ENCODE data around the gene SLC38A3. TPM values are rescaled to one million over a fixed set of nuclear protein-coding genes. Genes with fewer than 3 reads are reported as not detected.

Gene SLC38A3
- total and polyA plus RNA-seq, 2 donors (not counting 1 experiment from before 2014, with no cell fraction given): not detected

DNA sequence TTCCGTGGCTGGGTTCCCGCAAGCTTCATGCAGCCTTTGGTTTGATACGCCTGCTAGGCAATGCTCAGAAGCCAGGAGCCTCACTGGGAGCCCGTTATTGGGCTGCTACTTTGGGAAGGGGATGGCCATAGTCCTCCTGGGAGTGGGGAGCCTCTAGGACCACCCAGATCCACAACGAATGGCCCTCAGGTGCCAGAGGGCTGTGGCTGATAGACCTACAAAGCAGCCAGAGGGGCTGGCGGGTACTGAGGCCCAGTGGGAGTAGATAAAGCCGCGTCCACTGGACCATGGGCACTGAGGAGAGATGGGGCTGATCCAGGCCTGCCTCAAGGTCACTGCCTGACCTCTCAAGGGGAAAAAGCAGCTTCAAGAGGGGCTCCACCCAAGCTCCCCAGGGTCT, 12.9 kb upstream of the SLC38A3 start:
- H3K9me3 Mint-ChIP-seq (ENCODE audit: insufficient read depth): no peaks in the 10 kb centered on the region
- peaks cover 17 to 23% of the 10 kb centered on the region in 2 donors for H3K4me1 ChIP-seq (ENCODE audit: control insufficient read depth in 2 of 2, insufficient read depth in 2 of 2, low read length in 2 of 2)
- no peak overlapping the region for H3K4me2 ChIP-seq (replicated peaks; ENCODE audit: low read depth, low read length, poor library complexity, severe bottlenecking)
- no peak overlapping the region for H3K9ac ChIP-seq (ENCODE audit: low read length)
- H3K79me2 ChIP-seq (ENCODE audit: control insufficient read depth, insufficient read depth, low read length): no peaks in the 10 kb centered on the region
- intact Hi-C loops (cut with micrococcal nuclease): loop anchor here (1.0 to 2.0 kb wide), 3 partner anchors 34 to 71 kb away; partner anchors contain the start of gene SEMA3F
- no peak overlapping the region for H3K4me3 ChIP-seq (ENCODE audit: control extremely low read depth in 1 of 5, extremely low read depth in 1 of 5, insufficient read depth in 1 of 5, low read depth in 2 of 5, low read length in 4 of 5)
- DNase-seq (no peak), ATAC-seq (ENCODE audit: low read depth) (no peak)
- H3K27me3 Mint-ChIP-seq: peaks cover 18% of the 10 kb centered on the region
- H3K4me1 Mint-ChIP-seq: peaks cover 11% of the 10 kb centered on the region
- H3K27ac Mint-ChIP-seq: no peak overlapping the region
- H3K36me3 ChIP-seq (replicated peaks in 1 of 2; ENCODE audit: control extremely low read depth in 1 of 2, control insufficient read depth in 1 of 2, extremely low read depth in 1 of 2, insufficient read depth in 2 of 2, low read length in 1 of 2): no peaks in the 10 kb centered on the region
- CTCF ChIA-PET: interaction anchor here (0.6 to 7.1 kb wide), 16 partner anchors 10 to 652 kb away, joined by 3 to 214 read pairs (median 4); partner anchors contain the start of gene SEMA3B
- POLR2A ChIA-PET: no interaction called here
- no peak overlapping the region for H2AFZ ChIP-seq (ENCODE audit: insufficient read depth, low read depth, low read length, poor library complexity, severe bottlenecking)
- no peaks in the 10 kb centered on the region for H4K20me1 ChIP-seq (ENCODE audit: control insufficient read depth, insufficient read depth, low read length, poor library complexity, severe bottlenecking)
- no peak for TF ChIP-seq EZH2 (IDR thresholded peaks at IDR 0.05; ENCODE audit: borderline replicate concordance, insufficient read depth, low read depth, low read length, poor library complexity, severe bottlenecking)
- H3K27ac ChIP-seq (ENCODE audit: low read length in 2 of 2): no peak overlapping the region
- H3K27me3 ChIP-seq (replicated peaks in 1 of 4; ENCODE audit: control extremely low read depth in 1 of 4, control insufficient read depth in 3 of 4, insufficient read depth in 4 of 4, low read length in 3 of 4): peaks cover 0 to 46% (median 11%) of the 10 kb centered on the region in 4 experiments
- H3K9me3 ChIP-seq (ENCODE audit: control extremely low read depth in 1 of 3, control insufficient read depth in 2 of 3, insufficient read depth in 1 of 3, low read length in 2 of 3): peaks cover 0 to 13% (median 0%) of the 10 kb centered on the region in 3 donors
- WGBS (ENCODE audit: insufficient coverage): 90% methylated on average over 8 of the region's 8 CpGs
- H3K4me3 Mint-ChIP-seq: no peak overlapping the region

DNA sequence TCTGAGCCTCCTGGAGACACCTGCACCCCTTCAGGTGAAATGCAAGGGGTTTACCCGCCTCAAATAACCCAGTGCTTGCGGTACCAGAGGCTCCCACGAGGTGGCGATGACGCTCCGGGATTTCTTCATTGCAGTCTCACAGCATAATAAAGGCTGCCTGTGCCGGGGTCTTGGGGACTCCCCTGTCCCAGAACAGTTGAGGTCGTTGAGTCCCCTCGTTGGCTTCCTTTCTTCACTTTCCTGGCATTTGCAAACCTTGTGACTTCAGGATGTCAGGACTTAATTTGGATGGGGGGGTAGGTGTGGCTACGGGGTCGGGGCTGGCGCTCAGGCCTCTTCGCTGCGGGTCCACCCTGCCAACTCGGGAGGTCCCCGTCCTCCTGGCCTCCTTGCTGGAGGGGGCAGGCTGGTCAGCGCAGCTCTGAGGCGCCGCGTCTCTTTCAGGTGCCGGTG, 12.4 kb upstream of the SLC38A3 start:
- no peak overlapping the region for H3K4me3 ChIP-seq (ENCODE audit: control extremely low read depth in 1 of 5, extremely low read depth in 1 of 5, insufficient read depth in 1 of 5, low read depth in 2 of 5, low read length in 4 of 5)
- H3K36me3 ChIP-seq (replicated peaks in 1 of 2; ENCODE audit: control extremely low read depth in 1 of 2, control insufficient read depth in 1 of 2, extremely low read depth in 1 of 2, insufficient read depth in 2 of 2, low read length in 1 of 2): no peaks in the 10 kb centered on the region
- CTCF ChIA-PET: interaction anchor here (0.7 to 7.1 kb wide), 14 partner anchors 9 to 653 kb away, joined by 3 to 214 read pairs (median 6); partner anchors contain the start of genes GNAI2 and SEMA3B
- H3K9me3 Mint-ChIP-seq (ENCODE audit: insufficient read depth): no peaks in the 10 kb centered on the region
- no peaks in the 10 kb centered on the region for H3K79me2 ChIP-seq (ENCODE audit: control insufficient read depth, insufficient read depth, low read length)
- no peak overlapping the region for H3K27ac Mint-ChIP-seq
- peaks cover 0 to 46% (median 11%) of the 10 kb centered on the region in 4 experiments for H3K27me3 ChIP-seq (replicated peaks in 1 of 4; ENCODE audit: control extremely low read depth in 1 of 4, control insufficient read depth in 3 of 4, insufficient read depth in 4 of 4, low read length in 3 of 4)
- H3K9me3 ChIP-seq (ENCODE audit: control extremely low read depth in 1 of 3, control insufficient read depth in 2 of 3, insufficient read depth in 1 of 3, low read length in 2 of 3): peaks cover 0 to 13% (median 0%) of the 10 kb centered on the region in 3 donors
- peaks cover 18% of the 10 kb centered on the region for H3K27me3 Mint-ChIP-seq
- DNase-seq (peak; percentile 88), ATAC-seq (ENCODE audit: low read depth) (peak; percentile 69)
- no peak overlapping the region for H3K9ac ChIP-seq (ENCODE audit: low read length)
- H2AFZ ChIP-seq (ENCODE audit: insufficient read depth, low read depth, low read length, poor library complexity, severe bottlenecking): no peak overlapping the region
- H3K4me3 Mint-ChIP-seq: peak overlapping the region; percentile 52
- intact Hi-C loops (cut with micrococcal nuclease): loop anchor here (1.0 to 2.0 kb wide), 3 partner anchors 34 to 72 kb away; partner anchors contain the start of gene SEMA3F
- H4K20me1 ChIP-seq (ENCODE audit: control insufficient read depth, insufficient read depth, low read length, poor library complexity, severe bottlenecking): no peaks in the 10 kb centered on the region
- H3K27ac ChIP-seq (ENCODE audit: low read length in 2 of 2): no peak overlapping the region
- POLR2A ChIA-PET: no interaction called here
- H3K4me1 ChIP-seq (ENCODE audit: control insufficient read depth in 2 of 2, insufficient read depth in 2 of 2, low read length in 2 of 2): peaks cover 17 to 23% of the 10 kb centered on the region in 2 donors
- H3K4me1 Mint-ChIP-seq: peaks cover 11% of the 10 kb centered on the region
- TF ChIP-seq, protein P1, sequence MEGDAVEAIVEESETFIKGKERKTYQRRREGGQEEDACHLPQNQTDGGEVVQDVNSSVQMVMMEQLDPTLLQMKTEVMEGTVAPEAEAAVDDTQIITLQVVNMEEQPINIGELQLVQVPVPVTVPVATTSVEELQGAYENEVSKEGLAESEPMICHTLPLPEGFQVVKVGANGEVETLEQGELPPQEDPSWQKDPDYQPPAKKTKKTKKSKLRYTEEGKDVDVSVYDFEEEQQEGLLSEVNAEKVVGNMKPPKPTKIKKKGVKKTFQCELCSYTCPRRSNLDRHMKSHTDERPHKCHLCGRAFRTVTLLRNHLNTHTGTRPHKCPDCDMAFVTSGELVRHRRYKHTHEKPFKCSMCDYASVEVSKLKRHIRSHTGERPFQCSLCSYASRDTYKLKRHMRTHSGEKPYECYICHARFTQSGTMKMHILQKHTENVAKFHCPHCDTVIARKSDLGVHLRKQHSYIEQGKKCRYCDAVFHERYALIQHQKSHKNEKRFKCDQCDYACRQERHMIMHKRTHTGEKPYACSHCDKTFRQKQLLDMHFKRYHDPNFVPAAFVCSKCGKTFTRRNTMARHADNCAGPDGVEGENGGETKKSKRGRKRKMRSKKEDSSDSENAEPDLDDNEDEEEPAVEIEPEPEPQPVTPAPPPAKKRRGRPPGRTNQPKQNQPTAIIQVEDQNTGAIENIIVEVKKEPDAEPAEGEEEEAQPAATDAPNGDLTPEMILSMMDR (IDR thresholded peaks at IDR 0.05): peak; percentile 86
- TF ChIP-seq EZH2 (IDR thresholded peaks at IDR 0.05; ENCODE audit: borderline replicate concordance, insufficient read depth, low read depth, low read length, poor library complexity, severe bottlenecking): no peak
- peak overlapping the region; percentile 7 for H3K4me2 ChIP-seq (replicated peaks; ENCODE audit: low read depth, low read length, poor library complexity, severe bottlenecking)
- 20% methylated on average over 19 of the region's 21 CpGs for WGBS (ENCODE audit: insufficient coverage)

Measured in B cell (primary cell).